Measurements from ENCODE around the gene ATG5.

DNA sequence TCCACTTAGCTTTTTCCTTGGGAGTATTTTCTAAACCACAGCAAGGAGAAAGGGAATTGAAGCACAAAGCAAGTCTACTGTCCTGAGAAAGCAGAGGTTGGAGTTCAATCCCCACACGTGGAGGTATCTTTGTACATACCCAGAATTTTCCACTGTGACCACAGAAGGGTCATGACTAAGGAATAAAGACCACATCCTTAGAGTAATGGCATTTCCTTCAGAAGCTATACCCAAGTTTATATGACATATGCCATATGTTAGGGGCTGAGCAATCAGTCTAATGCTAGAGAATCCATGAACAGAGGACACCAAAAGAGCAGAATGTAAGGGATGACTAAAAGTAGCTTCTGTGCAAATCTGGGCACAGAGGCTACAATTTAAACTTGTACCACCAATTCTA, 46.4 kb downstream of the ATG5 start:
- TF ChIP-seq, protein P1, sequence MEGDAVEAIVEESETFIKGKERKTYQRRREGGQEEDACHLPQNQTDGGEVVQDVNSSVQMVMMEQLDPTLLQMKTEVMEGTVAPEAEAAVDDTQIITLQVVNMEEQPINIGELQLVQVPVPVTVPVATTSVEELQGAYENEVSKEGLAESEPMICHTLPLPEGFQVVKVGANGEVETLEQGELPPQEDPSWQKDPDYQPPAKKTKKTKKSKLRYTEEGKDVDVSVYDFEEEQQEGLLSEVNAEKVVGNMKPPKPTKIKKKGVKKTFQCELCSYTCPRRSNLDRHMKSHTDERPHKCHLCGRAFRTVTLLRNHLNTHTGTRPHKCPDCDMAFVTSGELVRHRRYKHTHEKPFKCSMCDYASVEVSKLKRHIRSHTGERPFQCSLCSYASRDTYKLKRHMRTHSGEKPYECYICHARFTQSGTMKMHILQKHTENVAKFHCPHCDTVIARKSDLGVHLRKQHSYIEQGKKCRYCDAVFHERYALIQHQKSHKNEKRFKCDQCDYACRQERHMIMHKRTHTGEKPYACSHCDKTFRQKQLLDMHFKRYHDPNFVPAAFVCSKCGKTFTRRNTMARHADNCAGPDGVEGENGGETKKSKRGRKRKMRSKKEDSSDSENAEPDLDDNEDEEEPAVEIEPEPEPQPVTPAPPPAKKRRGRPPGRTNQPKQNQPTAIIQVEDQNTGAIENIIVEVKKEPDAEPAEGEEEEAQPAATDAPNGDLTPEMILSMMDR (IDR thresholded peaks at IDR 0.05): no peak
- no peak for TF ChIP-seq POLR2AphosphoS5 (IDR thresholded peaks at IDR 0.05)
